ENCODE data around the gene GALNT7.

The GALNT7 gene

DNA sequence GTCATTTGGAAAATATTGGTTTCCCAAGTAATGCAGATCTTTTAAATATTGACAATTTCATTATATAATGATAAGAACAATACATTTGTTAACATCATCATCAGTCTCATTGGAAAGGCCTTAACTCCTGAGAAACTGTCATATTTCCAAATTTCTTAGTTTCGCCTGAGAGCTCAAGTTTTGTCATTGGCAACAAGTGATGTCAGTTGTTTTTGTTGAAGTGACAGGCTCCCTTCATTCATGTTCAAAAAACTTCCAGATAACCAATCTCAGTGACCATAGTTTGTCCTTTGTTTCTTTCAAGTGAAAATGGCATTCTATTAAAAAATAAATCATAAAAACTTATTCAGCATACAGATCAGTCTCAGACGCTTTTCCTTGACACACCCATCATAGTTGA, 93.8 kb downstream of the GALNT7 start:
- no peak for DNase-seq (ENCODE audit: low read depth, low spot score)

DNA sequence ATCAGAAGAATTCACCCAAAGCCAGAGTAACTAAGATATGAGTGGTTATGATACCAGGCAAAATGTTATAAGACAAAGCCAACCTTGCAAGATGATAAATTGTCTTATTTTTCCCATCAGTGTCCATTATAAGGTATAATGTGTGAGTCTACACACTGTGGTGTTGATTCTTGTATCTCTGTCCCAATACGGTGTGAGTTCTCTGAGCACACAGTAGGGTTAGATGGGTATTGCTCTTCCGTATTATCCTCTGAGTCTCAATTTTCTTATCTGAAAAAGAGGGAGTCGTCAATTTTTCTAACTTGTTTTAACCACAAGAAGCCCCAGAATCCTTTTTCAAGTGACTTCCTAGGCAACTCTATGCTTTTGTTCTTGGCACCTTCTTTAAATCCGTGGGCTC, 95.6 kb downstream of the GALNT7 start:
- DNase-seq (ENCODE audit: low read depth, low spot score): no peak

GRCh38 chr4:173264684-173265185, 96.1 kb downstream of the GALNT7 start:
- no peak for DNase-seq (ENCODE audit: low read depth, low spot score)

- DNase-seq (ENCODE audit: low read depth, low spot score): no peak
These were observed 97.1 kb downstream of the GALNT7 start for GRCh38 chr4:173265751-173266150.

GRCh38 chr4:173267711-173268110, 99.1 kb downstream of the GALNT7 start:
- no peak for DNase-seq (ENCODE audit: low read depth, low spot score)

DNA sequence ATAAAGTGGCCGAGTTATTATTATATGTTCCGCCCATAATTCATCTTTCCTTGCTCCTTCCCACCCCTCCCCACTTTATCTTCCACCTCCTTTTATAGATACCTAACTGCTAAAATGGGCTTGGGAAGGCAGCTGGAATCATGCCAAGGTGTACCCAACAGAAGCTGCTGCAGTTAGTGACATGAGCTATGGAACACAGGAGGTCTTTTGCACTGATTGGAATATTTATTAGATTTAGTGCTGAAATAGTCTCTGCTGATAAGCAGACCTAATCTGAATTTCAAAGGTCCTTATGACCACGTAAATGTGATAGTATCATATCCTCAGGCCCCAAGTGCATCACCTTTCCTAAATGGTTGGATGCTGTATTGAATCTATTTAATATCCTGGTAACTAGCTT, 100.7 kb downstream of the GALNT7 start:
- DNase-seq (ENCODE audit: low read depth, low spot score): no peak

DNA sequence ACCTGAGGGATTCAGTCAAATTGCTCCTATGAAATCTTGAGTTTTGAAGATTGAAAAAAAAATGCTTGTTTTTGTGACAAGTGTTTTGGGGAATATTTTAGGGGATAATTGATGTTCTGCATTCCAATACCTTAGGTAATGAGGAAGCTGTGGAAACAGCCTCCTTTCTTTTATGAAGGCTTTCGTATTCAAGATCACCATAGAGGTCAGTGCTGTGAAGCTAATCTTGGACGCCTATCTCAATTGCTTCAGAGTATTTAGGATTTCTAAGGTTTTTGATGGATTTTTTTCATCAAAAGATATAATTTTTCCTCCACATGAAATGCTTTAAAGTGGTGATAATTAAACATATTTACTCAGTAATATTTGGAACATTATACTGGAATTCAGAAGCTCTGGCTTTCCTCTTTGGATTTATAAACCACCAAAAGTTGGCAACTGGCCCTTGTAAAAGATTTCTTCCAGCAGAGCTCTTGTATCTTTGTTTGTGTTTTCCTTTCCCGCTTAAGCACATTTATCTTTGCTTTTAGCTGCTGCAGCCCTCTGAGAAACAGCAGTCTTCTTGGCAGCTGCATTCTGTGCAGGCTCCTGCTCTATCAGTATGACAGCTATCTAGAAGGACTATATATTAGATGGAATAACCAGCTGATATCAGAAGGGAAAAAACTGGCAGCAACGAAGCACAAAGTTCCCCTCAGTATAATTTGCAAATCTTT, 101.9 kb downstream of the GALNT7 start:
- DNase-seq (ENCODE audit: low read depth, low spot score): no peak

GRCh38 chr4:173272314-173272713, 103.7 kb downstream of the GALNT7 start:
- no peak for DNase-seq (ENCODE audit: low read depth, low spot score)

GRCh38 chr4:173272996-173273395, 104.4 kb downstream of the GALNT7 start:
- DNase-seq (ENCODE audit: low read depth, low spot score): no peak

GRCh38 chr4:173273941-173274340, 105.3 kb downstream of the GALNT7 start:
- no peak for DNase-seq (ENCODE audit: low read depth, low spot score)

DNA sequence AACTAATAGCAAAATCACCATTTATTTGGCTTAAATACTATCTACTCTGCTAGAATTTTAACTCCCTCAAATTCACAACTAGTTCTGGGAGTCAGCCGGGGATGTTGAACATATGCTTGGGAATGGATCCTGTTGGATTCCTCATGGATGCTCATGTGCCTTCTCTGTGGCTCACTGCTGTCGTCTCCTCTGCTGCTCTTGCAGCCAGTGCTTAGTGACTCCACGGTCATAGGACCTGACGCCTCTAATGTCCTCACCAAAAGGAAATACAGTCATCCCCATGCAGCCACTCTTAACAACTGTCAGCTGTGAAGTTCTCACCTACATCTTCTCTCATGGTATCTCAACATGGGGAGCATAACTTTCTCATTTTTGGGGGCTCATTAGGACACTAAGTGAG, 106.1 kb downstream of the GALNT7 start:
- no peak for DNase-seq (ENCODE audit: low read depth, low spot score)

- no peak for DNase-seq (ENCODE audit: low read depth, low spot score)
These were observed 106.5 kb downstream of the GALNT7 start for GRCh38 chr4:173275150-173275549.

DNA sequence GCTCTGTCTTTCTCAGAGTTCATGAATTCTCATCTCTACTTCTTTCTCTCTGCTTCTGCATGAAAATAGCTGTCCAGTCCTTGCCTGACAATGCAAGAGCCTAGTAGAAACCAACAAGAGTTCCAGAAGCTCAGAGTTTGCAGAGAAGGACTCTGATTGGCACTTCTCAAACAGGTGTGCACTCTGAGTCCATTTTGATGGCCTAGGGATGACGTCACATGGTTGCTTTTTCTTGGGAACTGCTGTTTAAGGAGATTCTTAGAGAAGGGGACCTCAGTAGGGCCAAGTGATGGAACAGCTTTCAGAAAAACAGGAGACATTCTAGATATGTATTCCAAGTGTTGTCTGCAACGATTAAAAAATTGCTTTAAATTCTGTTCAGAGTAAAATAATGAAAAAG, 108.7 kb downstream of the GALNT7 start:
- DNase-seq (ENCODE audit: low read depth, low spot score): no peak

DNA sequence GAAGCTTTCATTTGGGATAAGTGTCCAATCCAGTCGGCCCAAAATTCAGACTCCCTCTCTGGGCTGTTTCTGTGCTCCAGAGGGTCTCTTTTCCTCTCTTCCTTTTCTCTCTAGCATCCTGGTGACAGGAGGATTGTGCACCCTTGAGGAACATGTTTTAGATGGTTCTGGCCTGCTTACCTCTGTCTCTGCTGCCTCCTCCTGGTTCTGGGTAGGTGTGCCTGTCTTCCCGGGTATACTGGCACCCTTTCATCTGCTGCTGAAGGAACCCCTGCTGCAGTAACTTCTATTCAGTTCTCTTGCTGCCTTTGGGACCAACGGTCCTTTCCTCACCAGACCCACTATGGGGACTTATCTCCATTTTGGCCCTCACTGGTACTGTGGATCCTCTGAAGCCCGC, 112.4 kb downstream of the GALNT7 start:
- DNase-seq (ENCODE audit: low read depth, low spot score): no peak

DNA sequence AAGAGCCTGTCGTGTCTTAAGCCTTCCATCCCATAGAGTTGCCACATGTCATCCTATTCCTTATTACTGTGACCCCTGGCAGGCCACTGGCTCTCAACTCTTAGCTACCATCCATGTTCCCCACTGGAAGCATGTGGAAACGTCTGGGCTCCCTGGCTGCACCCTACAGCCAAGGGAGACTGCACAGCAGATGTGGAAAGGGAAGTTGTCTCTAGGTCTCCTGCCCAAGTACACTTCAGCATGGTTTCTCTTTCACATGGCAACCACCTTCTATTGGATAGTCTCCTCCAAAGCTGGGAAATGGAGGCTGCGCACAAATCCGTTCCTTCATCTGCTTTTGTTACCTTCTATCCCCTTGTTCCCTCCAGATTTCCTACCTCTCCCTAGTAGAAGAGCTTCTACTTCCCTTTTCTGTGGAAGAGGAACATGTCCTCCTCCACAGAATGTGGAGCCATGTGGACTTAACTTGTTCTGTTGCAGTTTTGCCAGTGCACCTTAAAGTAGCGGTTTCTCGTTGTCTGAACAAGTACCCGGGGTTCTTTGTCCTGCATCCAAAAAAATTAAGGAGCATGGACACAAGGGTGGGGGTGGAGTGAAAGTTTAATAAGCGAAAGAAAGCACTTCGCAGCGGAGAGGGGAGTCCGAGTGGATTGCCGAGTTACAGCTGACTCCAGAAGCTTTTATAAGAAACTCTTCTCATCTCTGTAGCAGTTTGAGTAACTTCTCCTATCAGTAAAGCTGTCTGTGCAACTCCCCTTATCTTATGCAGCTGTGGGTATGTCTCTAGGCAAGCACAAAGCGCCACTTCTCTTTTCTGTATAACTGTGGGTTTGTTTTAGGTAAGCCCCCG, 113.0 kb downstream of the GALNT7 start:
- no peak for DNase-seq (ENCODE audit: low read depth, low spot score)

DNA sequence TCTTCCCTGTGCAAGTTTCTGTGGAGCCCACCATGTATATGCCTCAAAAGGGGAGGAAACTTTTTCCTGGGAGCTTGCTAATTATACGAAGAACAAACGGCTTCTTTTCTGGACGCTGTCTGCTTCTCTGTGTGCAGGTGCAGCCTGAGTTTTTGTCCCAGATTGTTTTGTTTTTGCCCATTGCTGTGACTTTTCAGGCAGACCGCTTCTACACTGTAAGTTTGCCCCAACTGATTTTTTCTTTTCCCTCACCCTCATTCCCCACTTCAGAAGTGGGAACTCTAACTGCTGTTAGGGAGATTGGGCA, 113.6 kb downstream of the GALNT7 start:
- no peak for DNase-seq (ENCODE audit: low read depth, low spot score)

GRCh38 chr4:173282626-173283025, 114.0 kb downstream of the GALNT7 start:
- no peak for DNase-seq (ENCODE audit: low read depth, low spot score)

DNA sequence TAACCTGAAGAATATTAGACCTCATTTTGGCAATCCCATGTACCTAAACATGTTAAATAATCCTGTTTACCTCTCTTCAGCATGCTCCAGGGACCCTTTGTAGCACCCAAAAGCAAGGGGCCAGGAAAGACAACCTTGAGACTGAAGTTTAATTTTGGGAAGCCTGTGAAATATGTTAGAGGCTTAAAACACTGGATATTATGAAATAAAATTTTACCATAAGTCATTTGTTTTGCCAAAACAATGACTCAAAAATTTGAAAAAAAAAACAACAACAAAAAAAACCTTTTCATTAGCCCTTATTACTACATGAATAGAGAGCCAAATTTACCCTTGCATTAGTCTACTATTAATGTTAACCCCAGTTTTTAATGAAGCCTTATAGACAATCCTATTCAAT, 115.9 kb downstream of the GALNT7 start:
- no peak for DNase-seq (ENCODE audit: low read depth, low spot score)

- no peak for DNase-seq (ENCODE audit: low read depth, low spot score)
These were observed 118.9 kb downstream of the GALNT7 start for GRCh38 chr4:173287486-173287885.

DNA sequence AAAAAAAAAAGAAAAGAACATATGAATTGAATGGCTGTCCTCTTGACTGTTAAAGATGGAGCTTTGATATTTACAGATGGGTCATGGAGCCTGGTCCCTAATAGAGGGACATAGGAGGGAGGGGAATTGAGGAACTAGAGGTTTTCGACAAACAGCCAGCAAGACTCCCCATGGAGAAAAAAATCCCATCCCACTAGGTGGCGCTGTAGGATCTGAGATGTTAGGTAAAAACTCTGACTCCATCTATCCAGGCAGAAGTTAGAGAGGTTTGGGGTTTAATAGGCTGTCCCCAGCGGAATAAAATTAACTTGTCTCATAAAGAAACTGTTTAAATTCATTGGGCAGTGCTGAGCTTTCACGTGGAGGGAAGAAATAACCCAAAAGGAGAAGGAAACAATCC, 119.7 kb downstream of the GALNT7 start:
- DNase-seq (ENCODE audit: low read depth, low spot score): peak; percentile 42

DNA sequence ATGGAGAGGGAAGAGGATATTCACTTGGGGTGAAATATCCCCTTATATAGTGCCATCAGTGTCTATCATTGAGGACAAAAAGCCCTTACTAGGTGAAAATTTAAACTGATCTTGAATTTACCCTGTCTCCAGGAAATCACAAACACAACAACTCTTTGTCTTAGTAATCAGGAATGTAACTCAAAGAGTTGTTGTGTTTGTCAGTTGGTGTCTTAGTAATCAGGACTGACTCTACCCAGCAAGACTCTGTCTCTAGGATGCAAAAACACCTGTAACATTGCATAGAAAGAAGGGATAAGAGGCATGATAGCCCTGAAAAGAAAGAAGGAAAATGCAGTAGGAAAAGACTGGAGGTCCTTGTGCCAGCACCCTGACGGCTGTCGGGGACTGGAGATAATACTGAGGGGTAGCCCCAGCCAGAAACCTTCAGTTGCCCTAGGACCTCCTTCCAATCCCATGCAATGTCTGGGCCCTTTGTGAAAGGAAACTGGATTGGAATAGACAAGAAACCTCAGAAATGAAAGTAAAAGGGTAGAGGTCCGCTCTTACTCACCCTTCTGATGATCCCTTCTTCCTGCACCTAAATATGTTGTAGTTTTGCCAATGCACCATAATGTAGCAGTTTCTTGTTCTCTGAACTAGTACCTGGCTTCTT, 120.2 kb downstream of the GALNT7 start:
- no peak for DNase-seq (ENCODE audit: low read depth, low spot score)

DNA sequence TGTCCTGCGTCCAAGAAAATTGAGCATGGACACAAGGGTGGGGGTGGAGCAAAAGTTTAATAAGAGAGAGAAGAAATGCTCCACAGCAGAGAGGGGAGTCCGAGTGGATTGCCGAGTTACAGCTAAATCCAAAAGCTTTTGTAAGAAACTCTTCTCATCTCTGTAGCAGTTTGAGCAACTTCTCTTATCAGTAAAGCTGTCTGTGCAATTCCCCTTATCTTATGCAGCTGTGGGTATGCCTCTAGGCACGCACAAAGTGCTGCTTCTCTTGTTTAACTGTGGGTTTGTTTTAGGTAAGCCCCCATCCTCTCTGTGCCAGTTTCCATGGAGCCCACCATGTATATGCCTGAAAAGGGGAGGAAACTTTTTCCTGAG, 120.7 kb downstream of the GALNT7 start:
- DNase-seq (ENCODE audit: low read depth, low spot score): no peak

GRCh38 chr4:173291899-173292298, 123.3 kb downstream of the GALNT7 start:
- no peak for DNase-seq (ENCODE audit: low read depth, low spot score)
